GM04503 (cell line): ENCODE measurements around the gene ELN.
"Not testable (repeated sequence)": the region's sequence is repeated elsewhere in the genome, so short reads cannot be mapped to it uniquely, and the experiment has no call there.

Source experiments
- DNase-seq: peaks from one replicate; pipeline ENCODE4 v3.0.0-alpha.2; 2012; ENCODE audit warnings: low read depth

The ELN gene

DNA sequence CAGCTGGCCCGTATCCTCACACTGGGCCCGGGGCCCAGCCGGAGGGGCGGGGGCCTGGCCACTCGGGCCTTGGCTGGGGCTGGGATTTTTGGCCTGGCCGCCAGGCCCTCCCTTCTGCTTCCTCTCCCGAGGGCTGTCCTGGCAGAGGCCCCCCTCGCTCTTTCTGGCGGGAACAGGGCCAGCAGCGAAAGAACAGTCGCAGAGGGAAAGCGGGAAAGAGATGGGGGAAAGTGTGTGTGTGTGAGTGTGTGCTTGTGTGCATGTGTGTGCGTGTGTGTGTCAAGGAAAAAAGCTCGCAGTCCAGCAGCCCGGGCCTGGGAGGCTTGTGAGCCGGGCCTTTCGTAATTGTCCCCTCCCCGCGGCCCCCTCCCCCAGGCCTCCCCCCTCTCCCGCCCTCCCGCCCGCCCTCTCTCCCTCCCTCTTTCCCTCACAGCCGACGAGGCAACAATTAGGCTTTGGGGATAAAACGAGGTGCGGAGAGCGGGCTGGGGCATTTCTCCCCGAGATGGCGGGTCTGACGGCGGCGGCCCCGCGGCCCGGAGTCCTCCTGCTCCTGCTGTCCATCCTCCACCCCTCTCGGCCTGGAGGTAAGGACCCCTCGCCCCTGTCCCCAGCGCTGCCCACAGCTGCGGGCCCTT is at the start of gene ELN:
Gene ELN, plus strand, starts transcription at position 491 of the 638 bp plus-strand sequence. Its CDS starts 15 bp downstream, at position 506.
- no peak for DNase-seq

DNA sequence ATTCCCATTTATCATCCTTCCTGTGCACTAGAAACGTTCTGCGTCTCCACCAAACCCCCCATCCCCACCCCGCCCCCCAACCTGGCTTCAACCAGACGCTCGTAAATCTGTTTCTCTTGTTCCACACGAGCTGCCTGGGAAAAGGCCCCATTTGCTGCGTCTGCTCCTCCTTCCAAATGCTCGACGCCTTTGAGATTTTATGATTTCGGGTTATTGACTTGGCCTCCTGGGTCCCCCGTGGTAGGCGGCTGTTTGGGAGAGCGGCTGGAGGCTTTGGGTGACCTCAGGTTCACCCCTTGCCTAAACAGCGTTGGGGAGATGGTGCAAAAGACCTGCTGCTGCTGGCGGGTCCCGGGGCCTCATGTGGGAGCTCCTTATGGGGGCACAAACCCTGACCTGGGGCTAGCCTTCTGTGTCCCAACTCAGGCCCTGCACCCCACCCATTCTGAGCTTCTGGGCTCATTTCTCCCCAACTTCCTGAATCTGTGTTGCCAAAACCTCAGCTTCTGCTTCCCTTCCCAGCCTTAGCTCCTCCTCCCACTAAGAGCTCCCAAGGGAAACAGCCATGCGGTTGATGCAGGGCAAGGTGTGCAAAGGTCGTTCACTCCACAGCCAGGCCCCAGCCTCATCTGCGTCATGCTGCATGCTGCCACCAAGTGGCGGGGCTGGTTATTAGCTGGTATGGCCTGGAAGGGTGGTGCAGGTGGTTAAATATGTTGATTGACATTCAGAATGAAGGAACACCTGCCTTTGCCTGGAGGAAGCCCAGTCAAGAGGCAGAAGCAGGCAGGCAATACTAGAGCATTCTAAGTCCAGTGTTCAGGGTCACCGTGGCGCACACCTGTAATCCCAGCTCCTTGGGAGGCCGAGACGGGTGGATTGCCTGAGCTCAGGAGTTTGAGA is 49.1 kb upstream of the ELN start:
- peak; percentile 27 for DNase-seq

- not testable (repeated sequence) for DNase-seq
Measured at GRCh38 chr7:73979656-73980055, 48.3 kb upstream of the ELN start.

DNA sequence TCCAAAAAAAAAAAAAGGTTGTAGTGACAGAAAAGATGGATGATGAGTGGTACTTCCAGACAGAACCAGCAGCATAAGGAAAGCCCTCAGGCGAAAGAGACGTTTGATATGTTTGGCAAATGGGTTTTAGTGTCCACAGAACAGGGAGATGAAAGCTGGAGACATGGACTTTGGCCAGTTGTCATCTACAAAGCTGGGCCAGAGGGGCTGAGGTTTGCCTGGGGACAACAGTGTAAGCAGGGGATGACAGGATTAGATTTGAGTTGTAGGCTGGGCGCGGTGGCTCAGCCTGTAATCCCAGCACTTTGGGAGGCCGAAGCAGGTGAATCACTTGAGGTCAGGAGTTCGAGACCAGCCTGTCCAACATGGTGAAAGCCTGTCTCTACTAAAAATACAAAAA is 47.8 kb upstream of the ELN start:
- no peak for DNase-seq

GRCh38 chr7:73981933-73982332 is 46.0 kb upstream of the ELN start:
- DNase-seq, result no peak

DNA sequence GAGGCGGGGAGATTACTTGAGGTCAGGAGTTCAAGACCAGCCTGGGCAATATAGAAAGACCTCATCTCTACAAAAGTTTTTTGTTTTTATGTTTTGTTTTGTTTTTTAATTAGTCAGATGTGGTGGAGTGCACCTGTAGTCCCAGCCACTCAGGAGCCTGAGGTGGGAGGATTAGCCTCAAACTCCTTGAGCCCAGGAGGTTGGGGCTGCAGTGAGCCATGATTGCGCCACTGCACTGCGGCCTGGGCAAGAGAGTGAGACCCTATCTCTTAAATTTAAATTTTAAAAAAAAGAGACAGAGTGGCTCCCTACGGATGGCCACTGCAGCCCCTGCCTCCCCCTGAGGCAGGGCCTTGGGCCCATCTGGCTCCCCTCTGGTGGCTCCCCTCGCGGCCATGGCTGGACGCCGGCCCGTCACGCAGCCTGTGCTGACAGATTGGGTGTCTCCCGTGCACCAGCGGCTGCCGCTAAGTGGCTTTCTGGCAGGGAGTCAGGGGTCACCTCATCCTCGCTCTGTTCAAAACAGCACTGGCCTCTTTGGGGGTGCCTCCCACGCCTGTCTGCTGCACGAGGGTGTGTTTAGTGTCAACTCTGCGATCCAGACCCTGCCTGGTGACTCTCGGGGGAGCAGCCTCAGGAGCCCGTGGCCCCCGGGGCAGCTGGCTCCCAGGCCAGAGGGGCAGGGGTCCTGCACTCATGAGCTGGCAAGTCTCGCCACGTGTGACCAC is 44.4 kb upstream of the ELN start:
- no peak for DNase-seq

DNA sequence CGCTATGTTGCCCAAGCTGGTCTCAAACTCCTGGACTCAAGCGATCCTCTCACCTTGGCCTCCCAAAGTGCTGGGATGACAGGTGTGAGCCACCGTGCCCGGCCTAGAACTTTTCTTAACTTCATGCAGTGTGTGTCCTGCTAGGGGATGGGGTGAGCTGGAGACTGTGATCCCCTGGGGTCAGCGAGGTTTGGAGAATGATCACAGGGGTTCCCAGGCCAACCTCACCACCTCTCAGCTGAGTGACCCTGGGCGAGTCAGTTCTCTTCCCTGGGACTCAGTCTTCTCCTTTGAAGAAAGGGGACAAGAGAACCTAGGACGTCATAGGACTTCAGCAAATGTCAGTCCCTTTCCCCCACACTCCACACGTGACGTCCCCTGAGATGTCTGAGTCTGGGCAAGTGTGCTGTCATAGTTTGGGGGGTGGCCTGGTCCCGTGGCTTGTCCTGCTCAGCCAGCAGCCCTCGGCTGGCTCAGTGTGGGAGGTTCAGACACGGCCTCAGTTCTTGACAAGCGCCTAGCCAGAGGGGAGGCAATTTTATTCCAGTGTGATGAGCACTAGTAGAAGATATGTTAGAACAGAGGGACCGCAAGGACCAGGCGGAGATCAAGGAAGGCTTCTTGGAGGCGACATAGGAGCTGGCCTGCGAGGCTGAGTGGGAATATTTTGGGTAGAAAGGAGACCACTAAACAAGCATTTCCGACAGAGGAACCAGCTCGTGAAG is 43.3 kb upstream of the ELN start:
- no peak for DNase-seq

DNA sequence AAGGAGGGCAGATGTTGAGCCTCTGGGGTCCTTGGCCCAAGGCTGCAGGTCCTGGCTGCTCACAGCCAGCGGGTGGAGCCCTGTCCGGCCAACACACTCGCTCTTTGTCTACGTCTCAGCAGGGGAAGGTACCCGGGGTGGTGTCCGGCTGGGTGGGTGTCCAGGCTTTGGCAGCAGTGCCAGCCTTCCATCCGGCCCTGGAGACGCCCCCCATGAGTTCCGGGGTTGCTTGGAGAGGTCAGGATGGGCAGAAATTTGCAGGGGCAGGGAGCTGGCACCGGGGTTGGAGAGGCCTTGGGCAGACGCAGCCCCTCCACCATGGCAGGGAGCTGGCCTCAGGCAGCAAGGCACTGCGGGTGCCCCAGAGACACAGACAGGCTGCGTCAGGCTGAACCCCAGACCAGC is 42.2 kb upstream of the ELN start:
- no peak for DNase-seq

DNA sequence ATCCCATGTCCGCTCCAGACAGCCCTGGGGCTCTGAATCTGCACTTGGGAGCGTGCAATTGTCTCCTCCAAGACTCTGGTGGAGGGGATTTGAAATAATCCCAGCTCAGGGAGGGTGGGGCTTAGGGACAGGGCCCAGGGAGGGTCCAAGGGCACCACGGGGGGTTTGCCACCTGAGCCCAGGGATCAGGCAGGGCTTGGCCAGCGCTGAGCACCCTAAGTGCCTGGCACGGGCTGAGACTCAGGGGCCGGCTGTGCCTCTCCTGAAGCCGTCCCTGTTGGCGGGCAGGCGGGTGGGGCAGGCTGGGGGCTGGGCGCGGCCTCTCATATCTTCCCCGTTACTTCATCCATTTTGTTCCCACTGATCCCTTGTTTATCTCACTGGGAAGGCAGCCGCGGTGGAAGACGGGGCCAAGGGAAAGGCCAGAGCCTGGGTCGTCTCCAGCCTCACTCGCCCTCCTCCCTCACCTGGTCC is 41.8 kb upstream of the ELN start:
- DNase-seq, result no peak

DNA sequence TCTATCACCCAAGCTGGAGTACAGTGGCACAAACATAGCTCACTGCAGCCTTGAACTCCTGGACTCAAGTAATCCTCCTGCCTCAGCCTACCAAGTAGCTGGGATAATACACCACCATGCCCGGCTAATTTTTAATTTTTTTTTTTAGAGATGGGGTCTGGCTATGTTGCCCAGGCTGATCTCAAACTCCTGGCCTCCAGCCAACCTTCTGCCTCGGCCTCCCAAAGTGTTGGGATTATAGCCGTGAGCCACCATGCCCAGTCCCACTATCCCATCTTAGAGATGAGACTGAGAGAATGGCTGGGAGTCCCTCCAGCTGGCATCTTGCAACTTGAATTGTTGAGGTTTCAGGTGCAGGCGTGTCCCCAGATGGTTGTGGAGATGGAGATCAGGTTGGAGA is 40.7 kb upstream of the ELN start:
- no peak for DNase-seq

- DNase-seq, result no peak
Measured at GRCh38 chr7:73988197-73988596, 39.8 kb upstream of the ELN start.

- no peak for DNase-seq
Measured at GRCh38 chr7:73991522-73992100, 36.4 kb upstream of the ELN start.

- DNase-seq, result peak; percentile 81
Measured at GRCh38 chr7:73992101-73992562, 35.8 kb upstream of the ELN start.

- DNase-seq, result no peak
Measured at GRCh38 chr7:73994023-73994422, 34.0 kb upstream of the ELN start.

- DNase-seq, result no peak
Measured at GRCh38 chr7:73994761-73995160, 33.2 kb upstream of the ELN start.

- peak; percentile 58 for DNase-seq
Measured at GRCh38 chr7:73995330-73995729, 32.6 kb upstream of the ELN start.

DNA sequence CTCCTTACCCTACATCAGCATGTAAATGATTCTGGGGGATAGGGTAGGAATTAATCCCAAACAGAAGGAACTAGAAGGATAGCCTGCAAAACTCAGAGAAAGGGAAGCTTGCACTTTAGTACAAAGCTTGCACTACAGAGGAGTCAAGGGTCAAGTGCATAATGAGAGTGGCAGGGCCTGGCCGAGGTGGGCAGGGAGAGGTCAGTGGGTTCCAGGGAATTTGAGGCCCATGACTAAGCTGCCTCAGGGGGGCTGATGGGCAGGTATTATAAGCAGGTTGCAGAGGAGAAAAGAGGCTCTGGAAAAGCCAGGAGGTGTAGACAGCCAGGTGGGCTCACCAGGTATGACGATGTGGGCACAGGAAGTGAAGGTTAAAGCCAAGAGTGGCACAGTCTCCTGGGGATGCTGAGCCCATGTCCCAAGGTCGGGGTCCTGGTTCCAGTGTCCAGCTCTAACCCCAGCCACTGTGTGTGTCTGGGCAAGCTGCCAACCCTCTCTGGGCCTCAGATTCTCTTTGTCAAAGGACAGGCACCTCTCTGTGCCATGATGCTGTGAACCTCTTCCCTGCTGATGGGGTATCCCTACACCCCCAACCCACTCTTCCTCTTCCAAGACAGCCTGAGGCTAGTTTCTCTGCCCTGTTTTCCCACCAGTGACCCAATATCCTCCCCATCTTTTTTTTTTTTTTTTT is 32.0 kb upstream of the ELN start:
- no peak for DNase-seq

- DNase-seq, result no peak
Measured at GRCh38 chr7:73997056-73997455, 30.9 kb upstream of the ELN start.

DNA sequence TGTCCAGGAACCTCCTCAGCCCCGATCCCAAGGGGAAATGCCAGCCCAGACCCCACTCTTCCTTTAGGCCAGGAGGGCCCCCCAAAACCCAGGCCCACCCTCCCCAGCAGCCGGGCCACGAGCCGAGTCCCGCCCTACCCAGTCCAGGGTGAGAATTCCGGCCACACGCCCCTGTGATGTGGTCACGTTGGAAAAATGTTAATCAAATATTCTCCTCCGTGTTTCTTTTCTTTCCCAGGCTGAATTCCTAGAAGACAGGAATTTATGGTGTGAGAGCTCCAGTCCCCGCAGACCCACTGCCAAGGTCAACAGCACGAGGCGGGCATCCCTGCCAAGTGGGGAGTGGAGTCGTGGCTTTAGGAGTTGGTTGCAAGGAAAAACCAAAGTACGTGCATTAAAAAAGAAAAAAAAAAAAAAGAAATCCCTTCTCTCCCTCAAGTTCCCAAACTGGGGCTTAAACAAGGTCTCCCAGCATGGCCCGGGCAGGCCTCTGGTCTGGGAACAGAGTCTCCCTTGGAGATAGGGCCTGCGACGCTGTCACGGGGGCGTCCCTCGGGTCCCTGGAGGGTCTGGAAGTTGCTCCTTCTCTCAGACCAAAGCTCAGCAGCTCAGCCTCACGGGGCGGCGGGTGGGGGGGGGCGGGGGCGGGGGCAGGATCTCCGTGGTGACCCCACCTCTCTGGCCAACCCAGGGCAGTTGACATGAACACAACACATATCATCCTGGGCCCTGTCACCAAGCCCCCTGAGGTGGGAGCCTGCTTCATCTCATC is 28.1 kb upstream of the ELN start:
- peak; percentile 94 for DNase-seq

GRCh38 chr7:74000489-74001149 is 27.4 kb upstream of the ELN start:
- DNase-seq, result no peak
